WTC11 (cell line): ENCODE data around the gene PAK5. TPM values are rescaled to one million over a fixed set of nuclear protein-coding genes. Genes with fewer than 3 reads are reported as not detected.

Experiments
- ATAC-seq: fragments of 200-7000 bp; cut with Tn5 transposase; 2 replicates; pipeline ENCODE4 v1.10.0; 2021; ENCODE audit warnings: mild to moderate bottlenecking, moderate library complexity
- CTCF ChIA-PET: fragments of 300-600 bp; sonication (Branson Sonifier 250); formaldehyde crosslinking; loops from one replicate; lab custom pipeline; 2021; ENCODE audit warnings: antibody characterized with exemption; lab: Charles Lee
- POLR2A ChIA-PET: fragments of 350-600 bp; sonication (Branson Sonifier 250); formaldehyde crosslinking; loops from one replicate; lab custom pipeline; 2021; ENCODE audit warnings: antibody characterized with exemption; lab: Charles Lee
- DNase-seq: peaks from one replicate; pipeline ENCODE4 v3.0.0; 2021; ENCODE audit warnings: low spot score
- H3K27ac Mint-ChIP-seq: 2 replicates; pipeline ENCODE4 v1.8.0; 2021; ENCODE audit warnings: mixed read lengths
- H3K27me3 Mint-ChIP-seq: 2 replicates; pipeline ENCODE4 v1.8.0; 2021; ENCODE audit warnings: low read depth, mild to moderate bottlenecking, moderate library complexity, mixed read lengths
- H3K36me3 Mint-ChIP-seq: 2 replicates; pipeline ENCODE4 v1.8.0; 2021; ENCODE audit warnings: mixed read lengths
- H3K4me1 Mint-ChIP-seq: 2 replicates; pipeline ENCODE4 v1.8.0; 2022; ENCODE audit warnings: mixed read lengths
- H3K4me3 Mint-ChIP-seq: 2 replicates; pipeline ENCODE4 v1.8.0; 2021; ENCODE audit warnings: mild to moderate bottlenecking, moderate library complexity, mixed read lengths
- H3K9me3 Mint-ChIP-seq: 2 replicates; pipeline ENCODE4 v1.8.0; 2021; ENCODE audit warnings: mixed read lengths
- ATF1 ChIP-seq: sonication (generic); formaldehyde crosslinking; IDR thresholded peaks from 2 replicates; pipeline ENCODE4 v1.8.1; 2023; ENCODE audit warnings: mild to moderate bottlenecking, moderate library complexity, missing genetic modification reagents
- ELF4 ChIP-seq: sonication (generic); formaldehyde crosslinking; IDR thresholded peaks from 2 replicates; pipeline ENCODE4 v1.8.1; 2022; ENCODE audit warnings: low read depth, mild to moderate bottlenecking, moderate library complexity, missing genetic modification reagents
- ESRRA ChIP-seq: sonication (generic); formaldehyde crosslinking; IDR thresholded peaks from 2 replicates; pipeline ENCODE4 v1.8.1; 2022; ENCODE audit warnings: mild to moderate bottlenecking, missing genetic modification reagents, borderline replicate concordance
- ETV6 ChIP-seq: sonication (generic); formaldehyde crosslinking; IDR thresholded peaks from 2 replicates; pipeline ENCODE4 v1.8.1; 2022; ENCODE audit warnings: mild to moderate bottlenecking, missing genetic modification reagents
- GTF2I ChIP-seq: fragments of 250-450 bp; sonication (Bioruptor Pico); conservative IDR thresholded peaks from 2 replicates; pipeline ENCODE4 v1.4.0; 2021; ENCODE audit warnings: mild to moderate bottlenecking
- HMGXB4 ChIP-seq: sonication (generic); formaldehyde crosslinking; IDR thresholded peaks from 2 replicates; pipeline ENCODE4 v1.8.1; 2023; ENCODE audit warnings: mild to moderate bottlenecking, moderate library complexity, missing genetic modification reagents
- NFYB ChIP-seq: sonication (generic); formaldehyde crosslinking; conservative IDR thresholded peaks from 2 replicates; pipeline ENCODE4 v1.8.0; 2022; ENCODE audit warnings: low read depth, missing genetic modification reagents
- NR3C1 ChIP-seq: sonication (generic); formaldehyde crosslinking; conservative IDR thresholded peaks from 2 replicates; pipeline ENCODE4 v1.8.1; 2023; ENCODE audit warnings: low read depth, mild to moderate bottlenecking, missing genetic modification reagents
- PREB ChIP-seq: sonication (generic); formaldehyde crosslinking; IDR thresholded peaks from 2 replicates; pipeline ENCODE4 v1.8.1; 2022; ENCODE audit warnings: mild to moderate bottlenecking, missing genetic modification reagents, moderate library complexity, borderline replicate concordance
- SP1 ChIP-seq: sonication (generic); formaldehyde crosslinking; conservative IDR thresholded peaks from 2 replicates; pipeline ENCODE4 v1.8.1; 2022; ENCODE audit warnings: missing genetic modification reagents
- TEAD4 ChIP-seq: sonication (generic); formaldehyde crosslinking; IDR thresholded peaks from 2 replicates; pipeline ENCODE4 v1.8.0; 2022; ENCODE audit warnings: mild to moderate bottlenecking, missing genetic modification reagents
- ZNF138 ChIP-seq: sonication (generic); formaldehyde crosslinking; conservative IDR thresholded peaks from 2 replicates; pipeline ENCODE4 v1.8.1; 2022; ENCODE audit warnings: mild to moderate bottlenecking, moderate library complexity, missing genetic modification reagents
- total RNA-seq: library from RNA; stranded (reverse); gene quantifications from 3 replicates; pipeline ENCODE4 v1.2.3, GENCODE V29; 2021
- TF ChIP-seq, protein P1 (sequence below): fragments of 250-450 bp; sonication (Bioruptor Pico); IDR thresholded peaks from 2 replicates; pipeline ENCODE4 v1.9.0; 2021; ENCODE audit warnings: mild to moderate bottlenecking, borderline replicate concordance
- TF ChIP-seq, protein P2 (sequence below): sonication (generic); formaldehyde crosslinking; IDR thresholded peaks from 2 replicates; pipeline ENCODE4 v1.8.1; 2023; ENCODE audit warnings: mild to moderate bottlenecking, missing genetic modification reagents, moderate library complexity
- TF ChIP-seq, protein P3 (sequence below): sonication (generic); formaldehyde crosslinking; IDR thresholded peaks from 2 replicates; pipeline ENCODE4 v1.8.0; 2023; ENCODE audit warnings: missing genetic modification reagents, mild to moderate bottlenecking, borderline replicate concordance
- TF ChIP-seq, protein P4 (sequence below): sonication (generic); formaldehyde crosslinking; conservative IDR thresholded peaks from 2 replicates; pipeline ENCODE4 v1.8.1; 2022; ENCODE audit warnings: mild to moderate bottlenecking, missing genetic modification reagents

Gene PAK5
- total RNA-seq, 1 experiment from 2014 or later, result 0.31 TPM

- ChIA-PET POLR2A (no interaction called here), CTCF (no interaction called here)
- Mint-ChIP-seq H3K36me3 (no peaks in the 10 kb centered on the region; the same call in 1 of the 2 replicates), H3K27ac (no peak overlapping the region), H3K4me3 (no peak overlapping the region), H3K9me3 (peaks cover 13% of the 10 kb centered on the region), H3K4me1 (peaks cover 22% of the 10 kb centered on the region), H3K27me3 (no peaks in the 10 kb centered on the region)
- DNase-seq (no peak), ATAC-seq (no peak)
- TF ChIP-seq GTF2I (CRISPR knock-in tag) (peak; percentile 75; the same call in 1 of the 2 replicates), ELF4 (no peak)
These were observed 77.4 kb downstream of the PAK5 start for GRCh38 chr20:9761476-9761875.

DNA sequence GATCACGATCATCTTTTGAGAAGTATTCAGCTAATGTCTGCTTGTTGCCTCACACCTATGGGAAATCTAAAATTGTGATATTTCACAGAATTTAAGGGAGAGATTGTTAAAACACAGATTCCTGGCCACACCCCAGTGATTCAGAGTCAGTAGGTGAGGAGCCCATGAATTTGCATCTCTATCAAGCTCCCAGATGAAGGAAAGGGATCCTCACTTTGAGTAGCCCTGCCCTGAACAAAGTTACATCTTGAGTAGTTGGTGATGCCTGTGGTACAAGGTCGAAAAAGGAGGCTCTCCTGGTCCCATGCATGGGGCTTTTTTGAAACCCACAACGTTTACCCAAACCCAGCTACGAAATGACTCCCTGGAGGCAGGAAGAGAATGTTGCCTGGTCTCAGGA, 79.5 kb downstream of the PAK5 start:
- no peak overlapping the region for H3K27ac Mint-ChIP-seq
- H3K9me3 Mint-ChIP-seq, result peaks cover 13% of the 10 kb centered on the region
- ChIA-PET POLR2A (no interaction called here), CTCF (no interaction called here)
- ATAC-seq (peak; percentile 82), DNase-seq (no peak)
- no peaks in the 10 kb centered on the region; the same call in 1 of the 2 replicates for H3K36me3 Mint-ChIP-seq
- H3K4me3 Mint-ChIP-seq, result no peak overlapping the region
- TF ChIP-seq, protein P1, sequence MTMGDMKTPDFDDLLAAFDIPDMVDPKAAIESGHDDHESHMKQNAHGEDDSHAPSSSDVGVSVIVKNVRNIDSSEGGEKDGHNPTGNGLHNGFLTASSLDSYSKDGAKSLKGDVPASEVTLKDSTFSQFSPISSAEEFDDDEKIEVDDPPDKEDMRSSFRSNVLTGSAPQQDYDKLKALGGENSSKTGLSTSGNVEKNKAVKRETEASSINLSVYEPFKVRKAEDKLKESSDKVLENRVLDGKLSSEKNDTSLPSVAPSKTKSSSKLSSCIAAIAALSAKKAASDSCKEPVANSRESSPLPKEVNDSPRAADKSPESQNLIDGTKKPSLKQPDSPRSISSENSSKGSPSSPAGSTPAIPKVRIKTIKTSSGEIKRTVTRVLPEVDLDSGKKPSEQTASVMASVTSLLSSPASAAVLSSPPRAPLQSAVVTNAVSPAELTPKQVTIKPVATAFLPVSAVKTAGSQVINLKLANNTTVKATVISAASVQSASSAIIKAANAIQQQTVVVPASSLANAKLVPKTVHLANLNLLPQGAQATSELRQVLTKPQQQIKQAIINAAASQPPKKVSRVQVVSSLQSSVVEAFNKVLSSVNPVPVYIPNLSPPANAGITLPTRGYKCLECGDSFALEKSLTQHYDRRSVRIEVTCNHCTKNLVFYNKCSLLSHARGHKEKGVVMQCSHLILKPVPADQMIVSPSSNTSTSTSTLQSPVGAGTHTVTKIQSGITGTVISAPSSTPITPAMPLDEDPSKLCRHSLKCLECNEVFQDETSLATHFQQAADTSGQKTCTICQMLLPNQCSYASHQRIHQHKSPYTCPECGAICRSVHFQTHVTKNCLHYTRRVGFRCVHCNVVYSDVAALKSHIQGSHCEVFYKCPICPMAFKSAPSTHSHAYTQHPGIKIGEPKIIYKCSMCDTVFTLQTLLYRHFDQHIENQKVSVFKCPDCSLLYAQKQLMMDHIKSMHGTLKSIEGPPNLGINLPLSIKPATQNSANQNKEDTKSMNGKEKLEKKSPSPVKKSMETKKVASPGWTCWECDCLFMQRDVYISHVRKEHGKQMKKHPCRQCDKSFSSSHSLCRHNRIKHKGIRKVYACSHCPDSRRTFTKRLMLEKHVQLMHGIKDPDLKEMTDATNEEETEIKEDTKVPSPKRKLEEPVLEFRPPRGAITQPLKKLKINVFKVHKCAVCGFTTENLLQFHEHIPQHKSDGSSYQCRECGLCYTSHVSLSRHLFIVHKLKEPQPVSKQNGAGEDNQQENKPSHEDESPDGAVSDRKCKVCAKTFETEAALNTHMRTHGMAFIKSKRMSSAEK (CRISPR knock-in tag), result no peak
- TF ChIP-seq, protein P2, sequence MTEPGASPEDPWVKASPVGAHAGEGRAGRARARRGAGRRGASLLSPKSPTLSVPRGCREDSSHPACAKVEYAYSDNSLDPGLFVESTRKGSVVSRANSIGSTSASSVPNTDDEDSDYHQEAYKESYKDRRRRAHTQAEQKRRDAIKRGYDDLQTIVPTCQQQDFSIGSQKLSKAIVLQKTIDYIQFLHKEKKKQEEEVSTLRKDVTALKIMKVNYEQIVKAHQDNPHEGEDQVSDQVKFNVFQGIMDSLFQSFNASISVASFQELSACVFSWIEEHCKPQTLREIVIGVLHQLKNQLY (CRISPR knock-in tag), result no peak
- no peak for TF ChIP-seq SP1 (CRISPR knock-in tag)
- H3K27me3 Mint-ChIP-seq, result no peaks in the 10 kb centered on the region
- peaks cover 29% of the 10 kb centered on the region for H3K4me1 Mint-ChIP-seq

DNA sequence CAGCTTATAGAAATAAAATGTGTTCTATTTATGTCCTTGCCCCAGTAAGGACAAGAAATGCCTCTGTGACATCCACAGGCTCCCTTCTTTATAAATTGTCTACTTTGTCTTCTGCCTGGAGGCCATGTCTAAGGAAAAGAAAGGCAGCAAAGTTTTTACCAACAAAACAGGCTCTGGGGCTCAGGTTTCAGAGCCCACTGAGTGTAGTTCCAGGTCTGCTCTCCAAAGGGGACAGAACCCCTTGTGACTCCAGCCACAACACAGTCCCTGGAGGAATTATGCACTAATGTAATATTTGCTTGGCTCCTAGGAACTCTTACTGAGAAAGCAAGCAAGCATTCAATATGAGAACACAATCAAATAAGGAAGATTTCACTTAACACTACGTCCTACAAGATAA, 80.1 kb downstream of the PAK5 start:
- Mint-ChIP-seq H3K9me3 (peaks cover 13% of the 10 kb centered on the region), H3K4me1 (peaks cover 29% of the 10 kb centered on the region), H3K27ac (no peak overlapping the region), H3K36me3 (no peaks in the 10 kb centered on the region; the same call in 1 of the 2 replicates), H3K4me3 (no peak overlapping the region), H3K27me3 (no peaks in the 10 kb centered on the region)
- peak; percentile 51 for ATAC-seq
- POLR2A ChIA-PET, result no interaction called here
- CTCF ChIA-PET, result no interaction called here
- DNase-seq, result no peak
- TF ChIP-seq NFYB (CRISPR knock-in tag), result no peak
- TF ChIP-seq HMGXB4, result no peak
- TF ChIP-seq, protein P3, sequence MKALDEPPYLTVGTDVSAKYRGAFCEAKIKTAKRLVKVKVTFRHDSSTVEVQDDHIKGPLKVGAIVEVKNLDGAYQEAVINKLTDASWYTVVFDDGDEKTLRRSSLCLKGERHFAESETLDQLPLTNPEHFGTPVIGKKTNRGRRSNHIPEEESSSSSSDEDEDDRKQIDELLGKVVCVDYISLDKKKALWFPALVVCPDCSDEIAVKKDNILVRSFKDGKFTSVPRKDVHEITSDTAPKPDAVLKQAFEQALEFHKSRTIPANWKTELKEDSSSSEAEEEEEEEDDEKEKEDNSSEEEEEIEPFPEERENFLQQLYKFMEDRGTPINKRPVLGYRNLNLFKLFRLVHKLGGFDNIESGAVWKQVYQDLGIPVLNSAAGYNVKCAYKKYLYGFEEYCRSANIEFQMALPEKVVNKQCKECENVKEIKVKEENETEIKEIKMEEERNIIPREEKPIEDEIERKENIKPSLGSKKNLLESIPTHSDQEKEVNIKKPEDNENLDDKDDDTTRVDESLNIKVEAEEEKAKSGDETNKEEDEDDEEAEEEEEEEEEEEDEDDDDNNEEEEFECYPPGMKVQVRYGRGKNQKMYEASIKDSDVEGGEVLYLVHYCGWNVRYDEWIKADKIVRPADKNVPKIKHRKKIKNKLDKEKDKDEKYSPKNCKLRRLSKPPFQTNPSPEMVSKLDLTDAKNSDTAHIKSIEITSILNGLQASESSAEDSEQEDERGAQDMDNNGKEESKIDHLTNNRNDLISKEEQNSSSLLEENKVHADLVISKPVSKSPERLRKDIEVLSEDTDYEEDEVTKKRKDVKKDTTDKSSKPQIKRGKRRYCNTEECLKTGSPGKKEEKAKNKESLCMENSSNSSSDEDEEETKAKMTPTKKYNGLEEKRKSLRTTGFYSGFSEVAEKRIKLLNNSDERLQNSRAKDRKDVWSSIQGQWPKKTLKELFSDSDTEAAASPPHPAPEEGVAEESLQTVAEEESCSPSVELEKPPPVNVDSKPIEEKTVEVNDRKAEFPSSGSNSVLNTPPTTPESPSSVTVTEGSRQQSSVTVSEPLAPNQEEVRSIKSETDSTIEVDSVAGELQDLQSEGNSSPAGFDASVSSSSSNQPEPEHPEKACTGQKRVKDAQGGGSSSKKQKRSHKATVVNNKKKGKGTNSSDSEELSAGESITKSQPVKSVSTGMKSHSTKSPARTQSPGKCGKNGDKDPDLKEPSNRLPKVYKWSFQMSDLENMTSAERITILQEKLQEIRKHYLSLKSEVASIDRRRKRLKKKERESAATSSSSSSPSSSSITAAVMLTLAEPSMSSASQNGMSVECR, result no peak
- TF ChIP-seq ZNF138 (CRISPR knock-in tag), result no peak
- TF ChIP-seq ESRRA, result no peak
- TF ChIP-seq TEAD4 (CRISPR knock-in tag), result no peak
- TF ChIP-seq, protein P4, sequence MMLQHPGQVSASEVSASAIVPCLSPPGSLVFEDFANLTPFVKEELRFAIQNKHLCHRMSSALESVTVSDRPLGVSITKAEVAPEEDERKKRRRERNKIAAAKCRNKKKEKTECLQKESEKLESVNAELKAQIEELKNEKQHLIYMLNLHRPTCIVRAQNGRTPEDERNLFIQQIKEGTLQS (CRISPR knock-in tag), result no peak
- TF ChIP-seq ATF1, result no peak
- TF ChIP-seq PREB, result no peak
- no peak for TF ChIP-seq NR3C1 (CRISPR knock-in tag)
- TF ChIP-seq ETV6 (CRISPR knock-in tag), result no peak
